ENCODE data around the gene MIA.

MIA gene

GRCh38 chr19:40801426-40802299, 26.3 kb downstream of the MIA start:
- Histone ChIP-seq H4K20me1 (ENCODE audit: low read depth, low read length) (no peaks in the 10 kb centered on the region), H3K9me3 (ENCODE audit: insufficient read depth, low read length) (no peaks in the 10 kb centered on the region), H2AFZ (ENCODE audit: low read depth, low read length, severe bottlenecking) (no peak overlapping the region), H3K9me2 (replicated peaks; ENCODE audit: insufficient read depth, low read length) (no peaks in the 10 kb centered on the region), H3K4me3 (ENCODE audit: insufficient read depth, low read length, poor library complexity, severe bottlenecking) (peak overlapping the region; percentile 29), H3K36me3 (ENCODE audit: low read length) (no peaks in the 10 kb centered on the region), H3K4me2 (ENCODE audit: low read depth, low read length, poor library complexity, severe bottlenecking) (peak overlapping the region; percentile 83), H3K9ac (ENCODE audit: low read length) (peak overlapping the region; percentile 95), H3F3A (ENCODE audit: insufficient read depth) (peaks cover 15% of the 10 kb centered on the region), H3K79me2 (ENCODE audit: insufficient read depth, low read length) (peaks cover 65% of the 10 kb centered on the region), H3K27ac (ENCODE audit: low read depth, low read length) (peak overlapping the region; percentile 60), H3K27me3 (ENCODE audit: low read length) (no peaks in the 10 kb centered on the region)
- TF ChIP-seq CTCF (IDR thresholded peaks at IDR 0.05; ENCODE audit: insufficient read depth, low read length, poor library complexity, severe bottlenecking): no peak
- no peak for TF ChIP-seq EZH2phosphoT487 (conservative IDR thresholded peaks at IDR 0.05; ENCODE audit: low read length)

- Histone ChIP-seq H3K4me2 (ENCODE audit: low read depth, low read length, poor library complexity, severe bottlenecking) (peak overlapping the region; percentile 83), H3K9me2 (replicated peaks; ENCODE audit: insufficient read depth, low read length) (no peaks in the 10 kb centered on the region), H3K27me3 (ENCODE audit: low read length) (no peaks in the 10 kb centered on the region), H3K79me2 (ENCODE audit: insufficient read depth, low read length) (peaks cover 71% of the 10 kb centered on the region), H3K9ac (ENCODE audit: low read length) (peak overlapping the region; percentile 95), H3K4me3 (ENCODE audit: insufficient read depth, low read length, poor library complexity, severe bottlenecking) (peak overlapping the region; percentile 8), H2AFZ (ENCODE audit: low read depth, low read length, severe bottlenecking) (no peak overlapping the region), H3K9me3 (ENCODE audit: insufficient read depth, low read length) (no peaks in the 10 kb centered on the region), H3K27ac (ENCODE audit: low read depth, low read length) (peak overlapping the region; percentile 60), H3K36me3 (ENCODE audit: low read length) (no peaks in the 10 kb centered on the region), H3F3A (ENCODE audit: insufficient read depth) (peaks cover 12% of the 10 kb centered on the region), H4K20me1 (ENCODE audit: low read depth, low read length) (no peaks in the 10 kb centered on the region)
- TF ChIP-seq EZH2phosphoT487 (conservative IDR thresholded peaks at IDR 0.05; ENCODE audit: low read length): no peak
- no peak for TF ChIP-seq CTCF (IDR thresholded peaks at IDR 0.05; ENCODE audit: insufficient read depth, low read length, poor library complexity, severe bottlenecking)
These were observed 27.2 kb downstream of the MIA start for GRCh38 chr19:40802300-40803169.

- H3K4me2 ChIP-seq (ENCODE audit: low read depth, low read length, poor library complexity, severe bottlenecking): peak overlapping the region; percentile 83
- no peak overlapping the region for H2AFZ ChIP-seq (ENCODE audit: low read depth, low read length, severe bottlenecking)
- no peaks in the 10 kb centered on the region for H3K27me3 ChIP-seq (ENCODE audit: low read length)
- H3K27ac ChIP-seq (ENCODE audit: low read depth, low read length): peak overlapping the region; percentile 60
- no peaks in the 10 kb centered on the region for H3K9me2 ChIP-seq (replicated peaks; ENCODE audit: insufficient read depth, low read length)
- peak overlapping the region; percentile 95 for H3K9ac ChIP-seq (ENCODE audit: low read length)
- no peaks in the 10 kb centered on the region for H4K20me1 ChIP-seq (ENCODE audit: low read depth, low read length)
- H3K9me3 ChIP-seq (ENCODE audit: insufficient read depth, low read length): no peaks in the 10 kb centered on the region
- peaks cover 5% of the 10 kb centered on the region for H3F3A ChIP-seq (ENCODE audit: insufficient read depth)
- H3K36me3 ChIP-seq (ENCODE audit: low read length): no peaks in the 10 kb centered on the region
- no peak for TF ChIP-seq CTCF (IDR thresholded peaks at IDR 0.05; ENCODE audit: insufficient read depth, low read length, poor library complexity, severe bottlenecking)
- H3K79me2 ChIP-seq (ENCODE audit: insufficient read depth, low read length): peaks cover 72% of the 10 kb centered on the region
- H3K4me3 ChIP-seq (ENCODE audit: insufficient read depth, low read length, poor library complexity, severe bottlenecking): no peak overlapping the region
These were observed 28.0 kb downstream of the MIA start for GRCh38 chr19:40803170-40803856.
